CD8-positive, alpha-beta memory T cell (primary cell): ENCODE results near the gene ZC4H2. TPM values are rescaled to one million over a fixed set of nuclear protein-coding genes. Genes with fewer than 3 reads are reported as not detected.
"Not testable (repeated sequence)": the region's sequence is repeated elsewhere in the genome, so short reads cannot be mapped to it uniquely, and the experiment has no call there.

ENCODE experiments used
- CTCF ChIA-PET: fragments of 350-600 bp; sonication (Branson Sonifier 250); formaldehyde crosslinking; loops from one replicate; lab custom pipeline; 2021; ENCODE audit warnings: antibody characterized with exemption; lab: Charles Lee
- POLR2A ChIA-PET: fragments of 350-600 bp; sonication (Branson Sonifier 250); formaldehyde crosslinking; loops from one replicate; lab custom pipeline; 2021; ENCODE audit warnings: antibody characterized with exemption; lab: Charles Lee
- DNase-seq, 5 donors: peaks; one replicate each; pipeline versions ENCODE4 v3.0.0 to v3.0.0-alpha.2; 2020 to 2022; ENCODE audit warnings: mixed read lengths in 1 of 5
- H3K27ac ChIP-seq: one replicate; pipeline ENCODE4 v1.7.0; 2013; ENCODE audit warnings: low read depth, mild to moderate bottlenecking, low read length, moderate library complexity
- H3K27me3 ChIP-seq: 2 replicates; pipeline ENCODE4 v1.7.0; 2013; ENCODE audit warnings: low read length, mild to moderate bottlenecking; ENCODE audit not compliant: insufficient read depth, poor library complexity, severe bottlenecking
- H3K36me3 ChIP-seq: 2 replicates; pipeline ENCODE4 v1.7.0; 2013; ENCODE audit warnings: mild to moderate bottlenecking, low read length, moderate library complexity; ENCODE audit not compliant: insufficient read depth
- H3K4me1 ChIP-seq: 2 replicates; pipeline ENCODE4 v1.7.0; 2013; ENCODE audit warnings: mild to moderate bottlenecking, low read length, moderate library complexity; ENCODE audit not compliant: insufficient read depth
- H3K4me3 ChIP-seq: 2 replicates; pipeline ENCODE4 v1.7.0; 2013; ENCODE audit warnings: mild to moderate bottlenecking, low read length
- H3K9me3 ChIP-seq: 2 replicates; pipeline ENCODE4 v1.7.0; 2013; ENCODE audit warnings: mild to moderate bottlenecking, low read length
- H3K27ac Mint-ChIP-seq, 8 donors: one replicate each; pipeline ENCODE4 v1.8.0; 2020 to 2021; ENCODE audit warnings: mixed read lengths in 8 of 8, mild to moderate bottlenecking in 6 of 8, inconsistent platforms in 3 of 8, moderate library complexity in 3 of 8
- H3K27me3 Mint-ChIP-seq, 2 donors: one replicate each; pipeline ENCODE4 v1.8.0; 2020 to 2021; ENCODE audit warnings: mixed read lengths in 2 of 2, mild to moderate bottlenecking in 1 of 2, moderate library complexity in 1 of 2
- H3K36me3 Mint-ChIP-seq, 3 donors: one replicate each; pipeline ENCODE4 v1.8.0; 2020 to 2021; ENCODE audit warnings: mixed read lengths in 3 of 3, inconsistent platforms in 1 of 3, mild to moderate bottlenecking in 1 of 3
- H3K4me1 Mint-ChIP-seq, 3 donors: one replicate each; pipeline ENCODE4 v1.8.0; 2020 to 2021; ENCODE audit warnings: mixed read lengths in 3 of 3, inconsistent platforms in 1 of 3, mild to moderate bottlenecking in 1 of 3
- H3K4me3 Mint-ChIP-seq, 7 donors: one replicate each; pipeline ENCODE4 v1.8.0; 2020 to 2021; ENCODE audit warnings: mixed read lengths in 7 of 7, mild to moderate bottlenecking in 6 of 7, moderate library complexity in 4 of 7, inconsistent platforms in 2 of 7
- H3K9me3 Mint-ChIP-seq, 5 donors: one replicate each; pipeline ENCODE4 v1.8.0; 2020 to 2022; ENCODE audit warnings: mixed read lengths in 5 of 5, mild to moderate bottlenecking in 3 of 5, moderate library complexity in 2 of 5, inconsistent platforms in 1 of 5
- polyA plus RNA-seq: library from polyadenylated mRNA; unstranded; fragments of 300-500 nt; fragmentation: Illumina TruSeq; gene quantifications from one replicate; pipeline ENCODE4 v1.2.3, GENCODE V29; 2021
- total RNA-seq, 2 experiments: library from RNA; stranded (reverse); gene quantifications; one replicate each; pipeline ENCODE4 v1.2.3, GENCODE V29; 2021

The ZC4H2 gene
- total and polyA plus RNA-seq, 3 experiments from 2014 or later = 7.1 to 9.9 (median 7.3) TPM

GRCh38 chrX:64878709-64879108, 97.5 kb downstream of the ZC4H2 start:
- H3K27me3 Mint-ChIP-seq, H3K4me1 Mint-ChIP-seq, DNase-seq, POLR2A ChIA-PET, H3K9me3 ChIP-seq, H3K27ac ChIP-seq, H3K27ac Mint-ChIP-seq, H3K36me3 ChIP-seq, H3K4me3 Mint-ChIP-seq, H3K27me3 ChIP-seq, CTCF ChIA-PET, H3K4me1 ChIP-seq, H3K4me3 ChIP-seq: not testable (repeated sequence)
- Mint-ChIP-seq H3K9me3 (peaks cover 0 to 86% (median 70%) of the 10 kb centered on the region in 5 donors), H3K36me3 (peaks cover 0 to 53% (median 2%) of the 10 kb centered on the region in 3 donors)

GRCh38 chrX:64867217-64867616, 109.0 kb downstream of the ZC4H2 start:
- POLR2A ChIA-PET = no interaction called here

More at GRCh38 chrX:64867217-64867616, 109.0 kb downstream of the ZC4H2 start:
- H3K9me3 ChIP-seq = no peaks in the 10 kb centered on the region
- no peaks in the 10 kb centered on the region for H3K4me1 ChIP-seq
- CTCF ChIA-PET = no interaction called here
- H3K36me3 ChIP-seq = no peaks in the 10 kb centered on the region
- Mint-ChIP-seq H3K9me3 (peaks cover 18 to 62% (median 41%) of the 10 kb centered on the region in 5 donors), H3K36me3 (peaks cover 5 to 68% (median 7%) of the 10 kb centered on the region in 3 donors), H3K27ac (no peak overlapping the region), H3K4me3 (peak overlapping the region in 1 of 7 donors; percentile 61), H3K27me3 (no peaks in the 10 kb centered on the region), H3K4me1 (peaks cover 12 to 21% (median 15%) of the 10 kb centered on the region in 3 donors)
- H3K27ac ChIP-seq = no peak overlapping the region
- H3K27me3 ChIP-seq = no peaks in the 10 kb centered on the region
- DNase-seq = no peak
- H3K4me3 ChIP-seq = no peak overlapping the region

Other genes starting within 250 kb of the ZC4H2 start
- under 1 TPM; 0.44 to 0.47 TPM for gene ZC3H12B, start 58.4 kb upstream of the ZC4H2 start, total RNA-seq
- 0.33 TPM for gene ZC3H12B, start 58.4 kb upstream of the ZC4H2 start, polyA plus RNA-seq